Measurements from ENCODE around the gene NCKAP5. TPM values are rescaled to one million over a fixed set of nuclear protein-coding genes. Genes with fewer than 3 reads are reported as not detected.

NCKAP5 gene
- total RNA-seq, 1 donor from 2014 or later, result not detected

- Mint-ChIP-seq H3K4me1 (ENCODE audit: low read depth) (no peaks in the 10 kb centered on the region), H3K36me3 (ENCODE audit: low read depth) (no peaks in the 10 kb centered on the region), H3K4me3 (no peak overlapping the region), H3K9me3 (no peaks in the 10 kb centered on the region), H3K27ac (no peak overlapping the region), H3K27me3 (ENCODE audit: insufficient read depth) (peaks cover 12% of the 10 kb centered on the region)
- intact Hi-C loops (cut with micrococcal nuclease), result no loop called here
- DNase-seq (ENCODE audit: low spot score), result no peak
These were observed 1.1 kb upstream of the NCKAP5 start for GRCh38 chr2:133569286-133569830.

- Mint-ChIP-seq H3K4me1 (ENCODE audit: low read depth) (no peaks in the 10 kb centered on the region), H3K36me3 (ENCODE audit: low read depth) (no peaks in the 10 kb centered on the region), H3K27me3 (ENCODE audit: insufficient read depth) (peaks cover 12% of the 10 kb centered on the region), H3K4me3 (no peak overlapping the region), H3K9me3 (no peaks in the 10 kb centered on the region), H3K27ac (no peak overlapping the region)
- DNase-seq (ENCODE audit: low spot score), result no peak
- intact Hi-C loops (cut with micrococcal nuclease), result no loop called here
These were observed 335 bp upstream of the NCKAP5 start for GRCh38 chr2:133568598-133568997.

DNA sequence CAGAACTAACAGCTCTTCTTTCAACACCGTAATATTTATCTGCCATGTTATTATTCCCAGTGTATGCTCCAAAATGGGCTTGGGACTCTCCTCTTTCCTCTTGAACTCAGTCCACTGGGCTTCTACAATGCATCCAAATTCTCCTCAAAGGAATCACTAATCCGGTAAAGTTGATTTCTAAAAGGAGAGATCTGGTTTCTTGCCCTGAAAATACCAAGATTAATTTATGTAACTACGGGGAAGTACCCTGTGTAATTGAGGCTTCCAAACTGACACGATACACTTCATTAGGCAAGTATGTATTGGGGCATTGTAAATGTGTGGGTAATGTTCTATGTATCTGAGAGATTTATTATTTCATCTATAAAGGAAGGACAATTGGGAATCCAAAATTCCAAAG lies 5.7 kb downstream of the NCKAP5 start:
- H3K4me1 Mint-ChIP-seq (ENCODE audit: low read depth), result no peaks in the 10 kb centered on the region
- peaks cover 2% of the 10 kb centered on the region for H3K27me3 Mint-ChIP-seq (ENCODE audit: insufficient read depth)
- H3K4me3 Mint-ChIP-seq, result no peak overlapping the region
- intact Hi-C loops (cut with micrococcal nuclease), result no loop called here
- no peaks in the 10 kb centered on the region for H3K36me3 Mint-ChIP-seq (ENCODE audit: low read depth)
- H3K9me3 Mint-ChIP-seq, result no peaks in the 10 kb centered on the region
- H3K27ac Mint-ChIP-seq, result no peak overlapping the region
- DNase-seq (ENCODE audit: low spot score), result no peak

DNA sequence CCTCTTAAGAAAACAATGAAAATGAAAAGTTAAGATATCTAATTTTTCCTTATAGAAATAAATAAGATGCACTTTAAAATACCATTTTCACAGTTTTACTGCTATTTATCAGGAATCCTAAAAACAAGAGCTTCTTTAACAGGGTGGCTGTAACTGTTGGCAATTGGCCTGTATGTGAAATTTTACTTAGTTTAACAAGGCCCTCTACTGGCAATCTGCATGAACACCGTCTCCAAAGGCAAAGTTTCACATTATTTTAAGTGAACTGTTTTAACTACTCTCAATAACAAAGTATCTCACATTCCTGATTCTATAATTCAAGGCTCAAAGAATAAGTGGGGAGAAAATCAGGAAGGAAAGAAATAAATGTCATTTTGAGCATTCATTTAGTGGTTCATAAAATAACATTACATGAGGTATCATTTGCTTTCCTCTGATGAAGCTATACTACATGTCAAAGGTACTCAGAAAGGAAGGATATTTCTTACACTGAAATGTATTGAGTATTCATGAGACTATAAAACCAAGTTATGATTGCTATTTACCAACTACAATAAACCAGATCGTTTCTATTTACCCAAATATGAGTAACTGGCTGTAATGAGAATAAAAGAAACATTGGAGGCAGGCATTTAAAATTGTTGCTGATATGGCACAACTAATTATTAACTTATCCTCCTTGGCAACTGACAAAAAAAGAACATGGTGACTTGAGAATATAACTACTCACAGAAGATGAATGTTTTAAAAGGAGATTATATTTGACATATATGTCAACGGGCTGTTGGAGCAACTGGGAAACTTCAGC lies 7.0 kb downstream of the NCKAP5 start:
- Mint-ChIP-seq H3K36me3 (ENCODE audit: low read depth) (no peaks in the 10 kb centered on the region), H3K27ac (no peak overlapping the region), H3K27me3 (ENCODE audit: insufficient read depth) (no peaks in the 10 kb centered on the region), H3K4me1 (ENCODE audit: low read depth) (no peaks in the 10 kb centered on the region), H3K9me3 (no peaks in the 10 kb centered on the region), H3K4me3 (no peak overlapping the region)
- intact Hi-C loops (cut with micrococcal nuclease), result no loop called here
- DNase-seq (ENCODE audit: low spot score), result no peak

DNA sequence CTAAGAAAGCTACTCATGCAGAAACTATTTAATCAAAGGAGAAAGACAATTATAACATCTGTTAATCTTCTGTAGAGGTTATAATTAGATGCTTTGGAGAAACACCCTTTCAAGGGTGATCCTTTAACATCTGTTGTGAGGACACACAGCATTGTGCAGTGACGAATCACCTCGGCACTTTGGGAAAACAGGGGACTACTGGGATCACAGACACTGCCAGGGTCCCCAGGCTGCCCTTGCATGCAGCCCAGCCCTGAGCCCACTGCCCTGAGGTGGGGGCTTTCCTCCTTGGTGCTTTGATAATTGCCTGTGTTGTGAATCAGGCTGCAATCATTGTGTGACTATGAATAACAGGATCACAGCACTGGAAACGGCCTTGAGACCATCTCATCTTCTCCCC lies 10.6 kb downstream of the NCKAP5 start:
- Mint-ChIP-seq H3K9me3 (no peaks in the 10 kb centered on the region), H3K27ac (no peak overlapping the region), H3K4me1 (ENCODE audit: low read depth) (no peaks in the 10 kb centered on the region), H3K4me3 (no peak overlapping the region), H3K27me3 (ENCODE audit: insufficient read depth) (no peaks in the 10 kb centered on the region), H3K36me3 (ENCODE audit: low read depth) (no peaks in the 10 kb centered on the region)
- no peak for DNase-seq (ENCODE audit: low spot score)
- intact Hi-C loops (cut with micrococcal nuclease), result no loop called here

- intact Hi-C loops (cut with micrococcal nuclease), result no loop called here
- no peak for DNase-seq (ENCODE audit: low spot score)
- Mint-ChIP-seq H3K27me3 (ENCODE audit: insufficient read depth) (no peaks in the 10 kb centered on the region), H3K36me3 (ENCODE audit: low read depth) (no peaks in the 10 kb centered on the region), H3K4me1 (ENCODE audit: low read depth) (no peaks in the 10 kb centered on the region), H3K27ac (no peak overlapping the region), H3K9me3 (no peaks in the 10 kb centered on the region), H3K4me3 (no peak overlapping the region)
These were observed 14.3 kb downstream of the NCKAP5 start for GRCh38 chr2:133553838-133554408.

GRCh38 chr2:133553251-133553650 lies 15.0 kb downstream of the NCKAP5 start:
- no peaks in the 10 kb centered on the region for H3K9me3 Mint-ChIP-seq
- no peak for DNase-seq (ENCODE audit: low spot score)
- intact Hi-C loops (cut with micrococcal nuclease), result no loop called here
- H3K27me3 Mint-ChIP-seq (ENCODE audit: insufficient read depth), result no peaks in the 10 kb centered on the region
- H3K4me1 Mint-ChIP-seq (ENCODE audit: low read depth), result no peaks in the 10 kb centered on the region
- H3K4me3 Mint-ChIP-seq, result no peak overlapping the region
- no peaks in the 10 kb centered on the region for H3K36me3 Mint-ChIP-seq (ENCODE audit: low read depth)
- no peak overlapping the region for H3K27ac Mint-ChIP-seq

- Mint-ChIP-seq H3K27me3 (ENCODE audit: insufficient read depth) (no peaks in the 10 kb centered on the region), H3K4me3 (no peak overlapping the region), H3K27ac (no peak overlapping the region), H3K36me3 (ENCODE audit: low read depth) (no peaks in the 10 kb centered on the region), H3K4me1 (ENCODE audit: low read depth) (no peaks in the 10 kb centered on the region), H3K9me3 (no peaks in the 10 kb centered on the region)
- DNase-seq (ENCODE audit: low spot score), result no peak
- intact Hi-C loops (cut with micrococcal nuclease), result no loop called here
These were observed 15.4 kb downstream of the NCKAP5 start for GRCh38 chr2:133552821-133553220.

DNA sequence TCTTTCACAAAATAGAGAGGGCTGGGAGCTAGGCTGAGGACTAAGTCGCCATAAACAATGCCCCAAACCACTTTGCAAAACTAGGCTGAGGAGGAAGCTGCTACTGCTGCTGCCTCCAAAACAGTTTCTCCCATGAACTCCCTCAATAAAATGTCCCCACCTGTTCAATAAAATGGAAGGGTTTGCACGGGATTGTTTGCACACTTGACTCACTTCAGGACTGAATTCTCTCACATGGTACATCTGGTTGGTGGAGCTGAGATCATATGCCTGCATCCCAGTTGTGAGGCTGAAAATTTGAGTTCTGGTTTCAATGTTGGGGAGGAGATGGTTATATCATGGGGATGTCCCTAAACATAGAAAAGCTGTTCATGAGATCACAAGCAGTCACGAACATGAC lies 26.5 kb downstream of the NCKAP5 start:
- no peaks in the 10 kb centered on the region for H3K27me3 Mint-ChIP-seq (ENCODE audit: insufficient read depth)
- no peak for DNase-seq (ENCODE audit: low spot score)
- no peak overlapping the region for H3K27ac Mint-ChIP-seq
- H3K36me3 Mint-ChIP-seq (ENCODE audit: low read depth), result no peaks in the 10 kb centered on the region
- H3K4me1 Mint-ChIP-seq (ENCODE audit: low read depth), result no peaks in the 10 kb centered on the region
- H3K9me3 Mint-ChIP-seq, result peaks cover 9% of the 10 kb centered on the region
- no peak overlapping the region for H3K4me3 Mint-ChIP-seq
- intact Hi-C loops (cut with micrococcal nuclease), result no loop called here

GRCh38 chr2:133541376-133541775 lies 26.9 kb downstream of the NCKAP5 start:
- no peaks in the 10 kb centered on the region for H3K4me1 Mint-ChIP-seq (ENCODE audit: low read depth)
- peaks cover 5% of the 10 kb centered on the region for H3K9me3 Mint-ChIP-seq
- no peaks in the 10 kb centered on the region for H3K27me3 Mint-ChIP-seq (ENCODE audit: insufficient read depth)
- no peaks in the 10 kb centered on the region for H3K36me3 Mint-ChIP-seq (ENCODE audit: low read depth)
- intact Hi-C loops (cut with micrococcal nuclease), result no loop called here
- no peak overlapping the region for H3K4me3 Mint-ChIP-seq
- no peak overlapping the region for H3K27ac Mint-ChIP-seq
- no peak for DNase-seq (ENCODE audit: low spot score)

DNA sequence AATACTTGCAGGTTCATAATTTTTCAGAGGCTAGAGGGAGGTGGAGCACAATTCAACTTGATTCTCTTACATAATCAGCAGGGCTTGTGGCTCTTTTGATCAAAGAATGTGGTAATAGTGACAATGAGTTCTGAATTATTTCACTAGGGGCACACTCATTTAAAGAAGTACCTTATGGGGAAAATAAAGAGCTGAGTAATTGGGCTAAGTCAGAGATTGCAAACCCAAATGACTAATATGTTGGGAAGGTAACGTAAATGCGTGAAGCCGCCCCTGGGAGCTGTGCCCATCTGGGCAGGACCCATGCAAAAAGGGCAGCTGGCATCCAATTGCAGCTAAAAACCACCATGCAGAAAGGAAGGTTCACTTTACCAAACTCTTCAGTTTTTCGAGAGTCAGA lies 35.3 kb downstream of the NCKAP5 start:
- H3K9me3 Mint-ChIP-seq, result no peaks in the 10 kb centered on the region
- H3K4me1 Mint-ChIP-seq (ENCODE audit: low read depth), result no peaks in the 10 kb centered on the region
- no peak overlapping the region for H3K27ac Mint-ChIP-seq
- intact Hi-C loops (cut with micrococcal nuclease), result no loop called here
- DNase-seq (ENCODE audit: low spot score), result no peak
- no peak overlapping the region for H3K4me3 Mint-ChIP-seq
- no peaks in the 10 kb centered on the region for H3K36me3 Mint-ChIP-seq (ENCODE audit: low read depth)
- no peaks in the 10 kb centered on the region for H3K27me3 Mint-ChIP-seq (ENCODE audit: insufficient read depth)

DNA sequence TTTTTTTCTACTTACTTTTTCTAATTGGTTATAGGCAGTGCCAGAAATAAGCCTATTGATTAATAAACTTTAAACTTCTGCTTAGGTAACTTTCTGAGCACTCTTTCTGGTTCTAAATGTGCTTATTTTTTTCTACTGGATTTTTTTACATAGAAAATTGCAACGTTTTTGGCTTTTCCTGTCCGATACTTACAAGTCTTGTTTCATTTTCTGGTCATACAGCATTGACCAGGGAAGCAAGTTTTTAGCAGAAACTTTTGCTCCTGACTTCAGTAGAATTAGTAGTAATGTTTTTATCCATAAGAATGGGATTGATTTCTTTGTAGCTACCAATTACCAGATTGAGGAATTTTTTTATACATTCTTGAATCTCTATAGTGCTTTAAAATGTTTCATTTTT lies 36.9 kb downstream of the NCKAP5 start:
- Mint-ChIP-seq H3K4me3 (no peak overlapping the region), H3K9me3 (no peaks in the 10 kb centered on the region), H3K4me1 (ENCODE audit: low read depth) (no peaks in the 10 kb centered on the region), H3K27ac (no peak overlapping the region), H3K27me3 (ENCODE audit: insufficient read depth) (no peaks in the 10 kb centered on the region), H3K36me3 (ENCODE audit: low read depth) (no peaks in the 10 kb centered on the region)
- DNase-seq (ENCODE audit: low spot score), result no peak
- intact Hi-C loops (cut with micrococcal nuclease), result no loop called here

DNA sequence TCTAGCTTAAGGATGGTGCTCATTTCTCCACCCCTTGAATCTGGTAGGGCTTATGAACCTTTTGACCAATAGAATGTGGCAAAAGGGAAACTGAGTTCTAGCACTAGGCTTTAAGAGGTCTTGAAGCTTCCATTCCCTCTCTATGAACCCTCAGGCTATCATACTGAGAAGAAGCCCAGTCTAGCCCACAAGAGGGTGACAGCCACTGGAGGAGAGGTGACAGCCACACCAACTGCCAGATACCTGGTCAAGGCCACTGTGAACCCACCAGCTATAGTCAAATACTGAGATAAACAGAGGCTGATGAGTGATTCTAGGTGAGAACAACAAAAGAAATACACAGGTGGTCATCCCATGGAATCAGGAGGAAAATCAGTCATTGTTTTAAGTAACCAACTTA lies 37.6 kb downstream of the NCKAP5 start:
- no peak overlapping the region for H3K27ac Mint-ChIP-seq
- DNase-seq (ENCODE audit: low spot score), result no peak
- H3K9me3 Mint-ChIP-seq, result no peaks in the 10 kb centered on the region
- intact Hi-C loops (cut with micrococcal nuclease), result no loop called here
- H3K36me3 Mint-ChIP-seq (ENCODE audit: low read depth), result no peaks in the 10 kb centered on the region
- H3K27me3 Mint-ChIP-seq (ENCODE audit: insufficient read depth), result no peaks in the 10 kb centered on the region
- no peak overlapping the region for H3K4me3 Mint-ChIP-seq
- H3K4me1 Mint-ChIP-seq (ENCODE audit: low read depth), result no peaks in the 10 kb centered on the region

Measured in activated T-helper 1 cell treated with anti-CD3 and anti-CD28 coated beads, Interleukin-12 subunit alpha, Interleukin-12 subunit beta, Interleukin-2, Interleukin-4 antibody, amounts not matched to agents 30 ng/mL and 10 ng/mL and 1 ng/mL, durations not matched to agents 14 hours and 24 hours and 36 hours (primary cell).